Measurements from ENCODE around the gene CCDC74B.

DNA sequence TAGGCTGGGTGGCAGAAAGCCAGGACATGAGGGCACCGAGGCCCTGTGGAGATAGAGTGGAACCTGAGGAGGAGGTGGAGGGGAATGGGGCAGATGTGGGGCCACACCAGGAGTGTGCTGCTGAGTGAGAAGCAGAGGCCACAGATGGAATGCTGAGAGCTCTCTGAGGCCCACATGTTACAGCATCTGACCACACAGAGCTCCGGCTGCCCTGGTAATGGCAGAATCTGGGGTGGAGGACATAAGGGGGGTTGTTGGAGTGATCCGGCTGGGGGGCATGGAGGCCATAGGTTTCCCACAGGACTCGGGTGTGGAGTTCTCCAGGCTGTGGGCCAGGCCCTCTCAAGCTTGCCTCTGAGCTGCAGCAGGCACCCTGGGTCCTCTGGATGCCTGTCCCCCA is 41.0 kb upstream of the CCDC74B start:
- no peak for TF ChIP-seq POLR2AphosphoS5 (IDR thresholded peaks at IDR 0.05)
- no peak for TF ChIP-seq POLR2A (IDR thresholded peaks at IDR 0.05)
- TF ChIP-seq, protein P1, sequence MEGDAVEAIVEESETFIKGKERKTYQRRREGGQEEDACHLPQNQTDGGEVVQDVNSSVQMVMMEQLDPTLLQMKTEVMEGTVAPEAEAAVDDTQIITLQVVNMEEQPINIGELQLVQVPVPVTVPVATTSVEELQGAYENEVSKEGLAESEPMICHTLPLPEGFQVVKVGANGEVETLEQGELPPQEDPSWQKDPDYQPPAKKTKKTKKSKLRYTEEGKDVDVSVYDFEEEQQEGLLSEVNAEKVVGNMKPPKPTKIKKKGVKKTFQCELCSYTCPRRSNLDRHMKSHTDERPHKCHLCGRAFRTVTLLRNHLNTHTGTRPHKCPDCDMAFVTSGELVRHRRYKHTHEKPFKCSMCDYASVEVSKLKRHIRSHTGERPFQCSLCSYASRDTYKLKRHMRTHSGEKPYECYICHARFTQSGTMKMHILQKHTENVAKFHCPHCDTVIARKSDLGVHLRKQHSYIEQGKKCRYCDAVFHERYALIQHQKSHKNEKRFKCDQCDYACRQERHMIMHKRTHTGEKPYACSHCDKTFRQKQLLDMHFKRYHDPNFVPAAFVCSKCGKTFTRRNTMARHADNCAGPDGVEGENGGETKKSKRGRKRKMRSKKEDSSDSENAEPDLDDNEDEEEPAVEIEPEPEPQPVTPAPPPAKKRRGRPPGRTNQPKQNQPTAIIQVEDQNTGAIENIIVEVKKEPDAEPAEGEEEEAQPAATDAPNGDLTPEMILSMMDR (IDR thresholded peaks at IDR 0.05), result no peak
